Stimulated activated CD8-positive, alpha-beta memory T cell treated with anti-CD3 and anti-CD28 coated beads, Interleukin-4, amount 100 ng/mL, for 24 hours (primary cell): Measurements from ENCODE around the gene PPT2.
A peak's percentile ranks its signal among the peaks of the same experiment; 100 is the strongest.
"Not testable (repeated sequence)": the region's sequence is repeated elsewhere in the genome, so short reads cannot be mapped to it uniquely, and the experiment has no call there.

Source experiments
- DNase-seq: peaks from one replicate; pipeline ENCODE4 v3.0.0-alpha.2; 2020; ENCODE audit warnings: low read depth

The PPT2 gene

GRCh38 chr6:32176476-32177182 is 22.7 kb downstream of the PPT2 start:
- DNase-seq, result no peak

- no peak for DNase-seq
These were observed 23.3 kb downstream of the PPT2 start for GRCh38 chr6:32177183-32177787.

- DNase-seq, result peak; percentile 83
These were observed 24.0 kb downstream of the PPT2 start, which contains the start of gene RNF5 for GRCh38 chr6:32177788-32178546. TSS of gene RNF5 (plus strand) at chr6:32178405. CDS start at chr6:32178512, 107 bp downstream.

- no peak for DNase-seq
These were observed 24.9 kb downstream of the PPT2 start for GRCh38 chr6:32178547-32179440.

GRCh38 chr6:32179766-32180405 is 25.9 kb downstream of the PPT2 start:
- no peak for DNase-seq

- no peak for DNase-seq
These were observed 27.3 kb downstream of the PPT2 start for GRCh38 chr6:32181148-32181702.

- no peak for DNase-seq
These were observed 28.1 kb downstream of the PPT2 start for GRCh38 chr6:32181915-32182529.

GRCh38 chr6:32182555-32182981 is 28.6 kb downstream of the PPT2 start:
- DNase-seq, result no peak

- DNase-seq, result no peak
These were observed 29.1 kb downstream of the PPT2 start for GRCh38 chr6:32183030-32183429.

GRCh38 chr6:32183483-32184083 is 29.6 kb downstream of the PPT2 start:
- no peak for DNase-seq

GRCh38 chr6:32184084-32184640 is 30.2 kb downstream of the PPT2 start, which contains the start of gene AGER:
TSS of gene AGER (minus strand) at chr6:32184253. CDS start at chr6:32184222, 31 bp downstream.
- no peak for DNase-seq

GRCh38 chr6:32185681-32186131 is 31.8 kb downstream of the PPT2 start:
- DNase-seq, result not testable (repeated sequence)

- not testable (repeated sequence) for DNase-seq
These were observed 32.4 kb downstream of the PPT2 start for GRCh38 chr6:32186151-32186840.

GRCh38 chr6:32187009-32187709 is 33.2 kb downstream of the PPT2 start:
- DNase-seq, result no peak

- not testable (repeated sequence) for DNase-seq
These were observed 33.9 kb downstream of the PPT2 start for GRCh38 chr6:32187725-32188380.

GRCh38 chr6:32188381-32189068 is 34.6 kb downstream of the PPT2 start:
- DNase-seq, result no peak

- DNase-seq, result no peak
These were observed 35.3 kb downstream of the PPT2 start for GRCh38 chr6:32189069-32189741.
